HuH-7 (cell line): ENCODE measurements around the gene SLC39A13.

Experiments used
- DNase-seq: peaks from one replicate; pipeline ENCODE4 v3.0.0; 2011; ENCODE audit warnings: low spot score

SLC39A13 gene

GRCh38 chr11:47403135-47403534 is 5.3 kb upstream of the SLC39A13 start:
- no peak for DNase-seq

- no peak for DNase-seq
These were observed 4.8 kb upstream of the SLC39A13 start for GRCh38 chr11:47403571-47403970.

- no peak for DNase-seq
These were observed 1.3 kb upstream of the SLC39A13 start for GRCh38 chr11:47406896-47407745.

GRCh38 chr11:47408598-47409439 is 429 bp downstream of the SLC39A13 start:
- DNase-seq, result no peak

GRCh38 chr11:47409440-47410369 is 1.3 kb downstream of the SLC39A13 start:
- no peak for DNase-seq

GRCh38 chr11:47410370-47411264 is 2.2 kb downstream of the SLC39A13 start:
- no peak for DNase-seq

- peak; percentile 85 for DNase-seq
These were observed 3.7 kb downstream of the SLC39A13 start for GRCh38 chr11:47411884-47412746.

- DNase-seq, result no peak
These were observed 5.0 kb downstream of the SLC39A13 start for GRCh38 chr11:47413351-47413750.

GRCh38 chr11:47413908-47414684 is 5.7 kb downstream of the SLC39A13 start:
- no peak for DNase-seq

GRCh38 chr11:47414685-47415070 is 6.3 kb downstream of the SLC39A13 start:
- DNase-seq, result no peak

- no peak for DNase-seq
These were observed 6.9 kb downstream of the SLC39A13 start for GRCh38 chr11:47415091-47415854.

- no peak for DNase-seq
These were observed 7.6 kb downstream of the SLC39A13 start for GRCh38 chr11:47415949-47416472.

GRCh38 chr11:47417712-47418111 is 9.3 kb downstream of the SLC39A13 start:
- no peak for DNase-seq

- DNase-seq, result no peak
These were observed 10.3 kb downstream of the SLC39A13 start for GRCh38 chr11:47418454-47419259.

GRCh38 chr11:47425611-47426010 is 17.2 kb downstream of the SLC39A13 start:
- DNase-seq, result no peak

GRCh38 chr11:47426062-47426956 is 17.9 kb downstream of the SLC39A13 start, which contains the start of gene PSMC3:
Gene PSMC3, minus strand, starts transcription at chr11:47426439. Its CDS starts 160 bp downstream, at chr11:47426279.
- peak; percentile 93 for DNase-seq
